Stomach (tissue), 9 donors: ENCODE measurements around the gene MRPL23. TPM values are rescaled to one million over a fixed set of nuclear protein-coding genes. Genes with fewer than 3 reads are reported as not detected.

ENCODE experiments used
- DNase-seq, 2 donors: peaks; one replicate each; pipeline versions ENCODE4 v3.0.0 to v3.0.0-alpha.2; 2013 to 2019
- H3K27ac ChIP-seq, 5 donors: fragments of 200-600 bp in 4 of 5; sonication (generic) in 4 of 5; one replicate each; pipeline ENCODE4 v1.5.1; 2013 to 2019; ENCODE audit warnings: mild to moderate bottlenecking in 1 of 5, moderate library complexity in 1 of 5
- H3K27me3 ChIP-seq, 3 donors: fragments of 200-600 bp; sonication (generic); one replicate each; pipeline ENCODE4 v1.5.1; 2017 to 2019; ENCODE audit warnings: mixed run types in 1 of 3
- H3K36me3 ChIP-seq, 4 donors: fragments of 200-600 bp; sonication (generic); 1 replicate in 3 of 4; 2 replicates in 1 of 4; pipeline ENCODE4 v1.5.1; 2016 to 2019
- H3K4me1 ChIP-seq, 4 donors: fragments of 200-600 bp; sonication (generic); one replicate each; pipeline ENCODE4 v1.5.1; 2016 to 2019
- H3K4me3 ChIP-seq, 4 donors: fragments of 200-600 bp; sonication (generic) in 3 of 4; one replicate each; pipeline ENCODE4 v1.5.1; 2016 to 2019; ENCODE audit warnings: mild to moderate bottlenecking in 1 of 4
- H3K9me3 ChIP-seq, 4 donors: fragments of 200-600 bp; sonication (generic); one replicate each; pipeline ENCODE4 v1.5.1; 2016 to 2019
- EP300 ChIP-seq: sonication (generic); formaldehyde crosslinking; IDR thresholded peaks from one replicate; pipeline ENCODE4 v1.6.1; 2017; ENCODE audit warnings: antibody characterized with exemption
- POLR2A ChIP-seq, 4 donors: fragments of 450-650 bp; IDR thresholded peaks; one replicate each; pipeline ENCODE4 v1.6.1; 2016; ENCODE audit warnings: antibody characterized with exemption in 4 of 4, control low read depth in 2 of 4, mild to moderate bottlenecking in 1 of 4, moderate library complexity in 1 of 4
- POLR2AphosphoS5 ChIP-seq, 3 donors: sonication (generic); formaldehyde crosslinking; IDR thresholded peaks; one replicate each; pipeline ENCODE4 v1.6.1; 2016; ENCODE audit warnings: antibody characterized with exemption in 3 of 3
- WGBS, 5 donors: extraction: QIAGEN DNeasy Blood & Tissue Kit in 3 of 5; methylation state at CpG; one replicate each; pipeline versions ENCODE4 v1.1.5 to v1.1.7; 2013 to 2018; 5-methylcytosine and 5-hydroxymethylcytosine counted together
- intact Hi-C: fragments of 100-400 bp; cut with DNase I; formaldehyde crosslinking; loops from one replicate; pipeline ENCODE4 v1.15.1; 2023; ENCODE audit warnings: low total_unique reads
- polyA plus RNA-seq, 3 donors: library from polyadenylated mRNA; stranded (reverse); fragments of 200-250 nt; gene quantifications; one replicate each; pipeline ENCODE4 v1.2.3, GENCODE V29; 2013
- total RNA-seq, 5 donors: library from RNA; depleted of rRNA; stranded (reverse); fragments of >200 nt; gene quantifications; one replicate each; pipeline versions ENCODE4 v1.1.0 to v1.2.3, GENCODE V29; 2014 to 2016
- TF ChIP-seq, protein P1 (sequence below), 7 experiments: fragments of 450-650 bp in 4 of 7; fragments of 200-600 bp in 3 of 7; sonication (generic) in 3 of 7; IDR thresholded peaks; one replicate each; pipeline ENCODE4 v1.5.1; 2016 to 2019; ENCODE audit warnings: antibody characterized with exemption in 7 of 7, control low read depth in 2 of 7, mild to moderate bottlenecking in 1 of 7
- donor health status: healthy with polysubstance abuse.
- donor health status: Bipolar disorder and iron deficiency.
- donor health status: healthy.

Gene MRPL23
- total and polyA plus RNA-seq, 8 donors: 14.0 to 317 (median 113) TPM

DNA sequence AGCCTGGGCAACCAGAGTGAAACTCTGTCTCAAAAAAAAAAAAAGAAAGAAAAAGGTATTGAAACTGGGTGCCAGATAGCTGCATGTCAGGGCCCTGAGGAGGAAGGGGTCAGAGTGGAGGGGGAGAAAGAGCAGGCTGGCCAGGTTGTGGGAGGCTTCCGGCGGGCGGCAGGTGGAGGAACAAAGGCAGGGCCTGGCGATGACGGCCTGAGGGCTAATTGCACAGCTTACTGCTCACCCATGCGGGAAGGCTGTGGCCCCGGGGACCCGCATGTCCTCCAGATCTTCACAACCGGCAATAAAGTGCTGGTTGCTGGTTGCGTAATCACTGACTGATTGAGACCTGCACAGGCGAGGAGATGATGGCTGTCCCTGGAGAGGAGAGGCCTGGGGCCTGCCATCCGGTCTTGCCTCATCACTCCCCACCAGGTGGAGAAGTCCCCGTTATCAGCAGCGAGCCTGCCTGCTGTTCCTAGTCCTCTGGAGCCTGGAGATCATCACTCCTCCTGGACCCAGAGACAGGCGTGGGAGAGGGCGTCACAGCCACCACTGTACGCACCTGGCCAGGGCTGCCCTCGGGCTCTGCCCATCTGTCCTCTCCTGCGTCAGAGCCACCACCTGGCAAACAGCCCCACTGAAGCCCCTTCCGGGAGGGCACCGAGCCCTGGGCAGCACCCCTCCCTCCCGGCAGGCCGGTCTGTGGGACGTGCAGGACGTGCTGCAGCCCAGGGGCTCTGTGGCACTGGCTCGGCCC is 31.8 kb downstream of the MRPL23 start:
- no peak for DNase-seq

GRCh38 chr11:1979607-1980006 is 32.5 kb downstream of the MRPL23 start:
- WGBS, 5 donors: 69 to 100% methylated on average over 1 to 5 of the region's 11 CpGs; no CpG with 5 or more reads in 3 of the 5 donors

More for the DNA sequence above, 31.8 kb downstream of the MRPL23 start:
- 70 to 90% (median 87%) methylated on average over 2 to 7 of the region's 26 CpGs; no CpG with 5 or more reads in 2 of the 5 donors for WGBS, 5 donors
- H3K9me3 ChIP-seq: no peaks in the 10 kb centered on the region
- H3K27ac ChIP-seq: no peak overlapping the region
- no peaks in the 10 kb centered on the region for H3K4me1 ChIP-seq
- no peaks in the 10 kb centered on the region for H3K27me3 ChIP-seq
- no peak for TF ChIP-seq POLR2AphosphoS5 (IDR thresholded peaks at IDR 0.05)
- no peak for TF ChIP-seq POLR2A (IDR thresholded peaks at IDR 0.05)
- TF ChIP-seq, protein P1, sequence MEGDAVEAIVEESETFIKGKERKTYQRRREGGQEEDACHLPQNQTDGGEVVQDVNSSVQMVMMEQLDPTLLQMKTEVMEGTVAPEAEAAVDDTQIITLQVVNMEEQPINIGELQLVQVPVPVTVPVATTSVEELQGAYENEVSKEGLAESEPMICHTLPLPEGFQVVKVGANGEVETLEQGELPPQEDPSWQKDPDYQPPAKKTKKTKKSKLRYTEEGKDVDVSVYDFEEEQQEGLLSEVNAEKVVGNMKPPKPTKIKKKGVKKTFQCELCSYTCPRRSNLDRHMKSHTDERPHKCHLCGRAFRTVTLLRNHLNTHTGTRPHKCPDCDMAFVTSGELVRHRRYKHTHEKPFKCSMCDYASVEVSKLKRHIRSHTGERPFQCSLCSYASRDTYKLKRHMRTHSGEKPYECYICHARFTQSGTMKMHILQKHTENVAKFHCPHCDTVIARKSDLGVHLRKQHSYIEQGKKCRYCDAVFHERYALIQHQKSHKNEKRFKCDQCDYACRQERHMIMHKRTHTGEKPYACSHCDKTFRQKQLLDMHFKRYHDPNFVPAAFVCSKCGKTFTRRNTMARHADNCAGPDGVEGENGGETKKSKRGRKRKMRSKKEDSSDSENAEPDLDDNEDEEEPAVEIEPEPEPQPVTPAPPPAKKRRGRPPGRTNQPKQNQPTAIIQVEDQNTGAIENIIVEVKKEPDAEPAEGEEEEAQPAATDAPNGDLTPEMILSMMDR (IDR thresholded peaks at IDR 0.05): no peak
- no peak for TF ChIP-seq EP300
- H3K36me3 ChIP-seq: no peaks in the 10 kb centered on the region
- intact Hi-C loops: no loop called here
- no peak overlapping the region for H3K4me3 ChIP-seq

GRCh38 chr11:1982873-1983600 is 35.9 kb downstream of the MRPL23 start:
- TF ChIP-seq EP300: no peak
- TF ChIP-seq POLR2AphosphoS5 (IDR thresholded peaks at IDR 0.05): no peak
- TF ChIP-seq POLR2A (IDR thresholded peaks at IDR 0.05): no peak
- TF ChIP-seq, protein P1 (IDR thresholded peaks at IDR 0.05): no peak
- Histone ChIP-seq H3K36me3 (no peaks in the 10 kb centered on the region), H3K9me3 (no peaks in the 10 kb centered on the region), H3K4me3 (no peak overlapping the region), H3K27me3 (no peaks in the 10 kb centered on the region), H3K4me1 (no peaks in the 10 kb centered on the region), H3K27ac (no peak overlapping the region)
- no peak for DNase-seq
- WGBS, 5 donors: no CpG with 5 or more reads among the region's 26 CpGs
- intact Hi-C loops: no loop called here

More at GRCh38 chr11:1979607-1980006, 32.5 kb downstream of the MRPL23 start:
- H3K27ac ChIP-seq: no peak overlapping the region
- H3K36me3 ChIP-seq: no peaks in the 10 kb centered on the region
- DNase-seq: no peak
- TF ChIP-seq POLR2AphosphoS5 (IDR thresholded peaks at IDR 0.05) (no peak), POLR2A (IDR thresholded peaks at IDR 0.05) (no peak), EP300 (no peak)
- TF ChIP-seq, protein P1 (IDR thresholded peaks at IDR 0.05): no peak
- H3K9me3 ChIP-seq: no peaks in the 10 kb centered on the region
- H3K27me3 ChIP-seq: no peaks in the 10 kb centered on the region
- intact Hi-C loops: no loop called here
- H3K4me1 ChIP-seq: no peaks in the 10 kb centered on the region
- no peak overlapping the region for H3K4me3 ChIP-seq

- no peak overlapping the region for H3K4me3 ChIP-seq
Observed at GRCh38 chr11:1983601-1983961, 36.4 kb downstream of the MRPL23 start.

More at GRCh38 chr11:1983601-1983961, 36.4 kb downstream of the MRPL23 start:
- no peaks in the 10 kb centered on the region for H3K9me3 ChIP-seq
- H3K27ac ChIP-seq: no peak overlapping the region
- peak in 1 of 2 donors; percentile 0 for DNase-seq
- no peaks in the 10 kb centered on the region for H3K36me3 ChIP-seq
- intact Hi-C loops: no loop called here
- TF ChIP-seq POLR2A (IDR thresholded peaks at IDR 0.05): no peak
- TF ChIP-seq, protein P1 (IDR thresholded peaks at IDR 0.05): no peak
- TF ChIP-seq EP300: no peak
- TF ChIP-seq POLR2AphosphoS5 (IDR thresholded peaks at IDR 0.05): no peak
- 62 to 78% (median 73%) methylated on average over 3 to 12 of the region's 12 CpGs; no CpG with 5 or more reads in 2 of the 5 donors for WGBS, 5 donors
- H3K4me1 ChIP-seq: no peaks in the 10 kb centered on the region
- H3K27me3 ChIP-seq: no peaks in the 10 kb centered on the region
